Retinal pigment epithelial cell (primary cell): ENCODE data around the gene BAHCC1.

Experiments used
- DNase-seq: peaks from one replicate; pipeline ENCODE4 v3.0.0-alpha.2; 2010; ENCODE audit warnings: low read depth
- H3K4me3 ChIP-seq: 2 replicates; pipeline ENCODE4 v1.5.1; 2011; ENCODE audit warnings: mild to moderate bottlenecking, low read length, control low read depth, moderate library complexity
- CTCF ChIP-seq: conservative IDR thresholded peaks from 2 replicates; pipeline ENCODE4 v1.5.1; 2011; ENCODE audit warnings: low read depth, low read length, control low read depth, inconsistent platforms

BAHCC1 gene

GRCh38 chr17:81502471-81503017 is 107.3 kb downstream of the BAHCC1 start:
- no peak overlapping the region for H3K4me3 ChIP-seq
- no peak for DNase-seq
- TF ChIP-seq CTCF = no peak

GRCh38 chr17:81503619-81504018 is 108.4 kb downstream of the BAHCC1 start:
- no peak overlapping the region for H3K4me3 ChIP-seq
- no peak for TF ChIP-seq CTCF
- no peak for DNase-seq

GRCh38 chr17:81508639-81509206 is 113.5 kb downstream of the BAHCC1 start:
- no peak for DNase-seq
- peak overlapping the region; percentile 97 for H3K4me3 ChIP-seq
- no peak for TF ChIP-seq CTCF

GRCh38 chr17:81509207-81509971 is 114.1 kb downstream of the BAHCC1 start:
- peak overlapping the region; percentile 97 for H3K4me3 ChIP-seq
- no peak for TF ChIP-seq CTCF

GRCh38 chr17:81509972-81510784 is 114.9 kb downstream of the BAHCC1 start:
- H3K4me3 ChIP-seq = peak overlapping the region; percentile 97
- no peak for DNase-seq
- TF ChIP-seq CTCF = no peak

More at GRCh38 chr17:81509207-81509971, 114.1 kb downstream of the BAHCC1 start:
- no peak for DNase-seq

GRCh38 chr17:81510785-81511553 is 115.7 kb downstream of the BAHCC1 start:
- peak overlapping the region; percentile 97 for H3K4me3 ChIP-seq
- DNase-seq = no peak
- no peak for TF ChIP-seq CTCF
